Vagina (tissue), 2 donors: Measurements from ENCODE around the gene HM13. TPM values are rescaled to one million over a fixed set of nuclear protein-coding genes. Genes with fewer than 3 reads are reported as not detected.

Experiments used
- DNase-seq, 2 donors: peaks; one replicate each; pipeline ENCODE4 v3.0.0-alpha.2; 2017; ENCODE audit errors: extremely low spot score in 2 of 2
- H3K27ac ChIP-seq: fragments of 200-600 bp; sonication (generic); one replicate; pipeline ENCODE4 v1.5.1; 2019
- H3K27me3 ChIP-seq: fragments of 200-600 bp; sonication (generic); one replicate; pipeline ENCODE4 v1.5.1; 2019
- H3K36me3 ChIP-seq, 2 donors: fragments of 200-600 bp; sonication (generic); one replicate each; pipeline ENCODE4 v1.5.1; 2017 to 2019
- H3K4me1 ChIP-seq: fragments of 200-600 bp; sonication (generic); one replicate; pipeline ENCODE4 v1.5.1; 2019
- H3K4me3 ChIP-seq, 2 donors: fragments of 200-600 bp; sonication (generic); 1 replicate in 1 of 2; 2 replicates in 1 of 2; pipeline ENCODE4 v1.5.1; 2016 to 2019
- H3K9me3 ChIP-seq: fragments of 200-600 bp; sonication (generic); one replicate; pipeline ENCODE4 v1.5.1; 2019
- CTCF ChIP-seq, 3 experiments: fragments of 450-650 bp in 2 of 3; fragments of 200-600 bp in 1 of 3; sonication (generic) in 1 of 3; IDR thresholded peaks; one replicate each; pipeline ENCODE4 v1.5.1; 2017 to 2019; ENCODE audit warnings: antibody characterized with exemption in 3 of 3, mild to moderate bottlenecking in 2 of 3, moderate library complexity in 2 of 3
- POLR2A ChIP-seq, 2 donors: fragments of 450-650 bp; IDR thresholded peaks; one replicate each; pipeline ENCODE4 v1.6.1; 2017; ENCODE audit warnings: antibody characterized with exemption in 2 of 2, mild to moderate bottlenecking in 2 of 2, moderate library complexity in 2 of 2
- POLR2AphosphoS5 ChIP-seq, 2 donors: sonication (generic); formaldehyde crosslinking; IDR thresholded peaks; one replicate each; pipeline ENCODE4 v1.9.0; 2017; ENCODE audit warnings: antibody characterized with exemption in 2 of 2, mild to moderate bottlenecking in 2 of 2, low read depth in 1 of 2; ENCODE audit not compliant: insufficient read depth in 1 of 2
- intact Hi-C: fragments of 100-400 bp; cut with DNase I; formaldehyde crosslinking; loops from one replicate; pipeline ENCODE4 v1.15.1; 2023
- total RNA-seq: library from RNA; depleted of rRNA; stranded (reverse); fragments of >200 nt; gene quantifications from one replicate; pipeline ENCODE4 v1.2.3, GENCODE V29; 2016

HM13 gene
- total RNA-seq, 1 donor from 2014 or later = 77.8 TPM

DNA sequence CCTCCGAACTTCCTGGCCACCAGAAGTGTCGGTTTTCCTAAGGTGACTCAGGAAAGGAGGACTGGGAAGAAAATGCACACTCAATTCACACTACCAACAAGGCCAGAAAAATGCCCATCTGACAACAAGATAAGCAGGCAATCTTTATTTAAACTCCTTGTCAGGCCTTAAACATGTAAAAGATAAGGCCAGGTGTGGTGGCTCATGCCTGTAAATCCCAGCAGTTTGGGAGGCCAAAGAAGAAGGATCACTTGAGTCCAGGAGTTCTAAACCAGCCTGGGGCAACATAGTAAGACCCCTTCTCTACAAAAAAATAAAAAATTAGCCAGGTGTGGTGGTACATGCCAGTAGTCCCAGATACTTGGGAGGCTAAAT is 83.2 kb downstream of the HM13 start:
- intact Hi-C loops = no loop called here
- no peaks in the 10 kb centered on the region for H3K9me3 ChIP-seq
- H3K27ac ChIP-seq = no peak overlapping the region
- no peak overlapping the region for H3K4me3 ChIP-seq
- TF ChIP-seq POLR2A (IDR thresholded peaks at IDR 0.05) = no peak
- TF ChIP-seq CTCF (IDR thresholded peaks at IDR 0.05) = no peak
- no peak for TF ChIP-seq POLR2AphosphoS5 (IDR thresholded peaks at IDR 0.05; ENCODE audit: insufficient read depth in 1 of 2, low read depth in 1 of 2)
- no peaks in the 10 kb centered on the region for H3K36me3 ChIP-seq
- peaks cover 35% of the 10 kb centered on the region for H3K4me1 ChIP-seq
- no peak for DNase-seq
- no peaks in the 10 kb centered on the region for H3K27me3 ChIP-seq

GRCh38 chr20:31602431-31602778 is 88.2 kb downstream of the HM13 start:
- DNase-seq = no peak
- TF ChIP-seq CTCF (IDR thresholded peaks at IDR 0.05) = no peak
- no peak for TF ChIP-seq POLR2AphosphoS5 (IDR thresholded peaks at IDR 0.05; ENCODE audit: insufficient read depth in 1 of 2, low read depth in 1 of 2)
- TF ChIP-seq POLR2A (IDR thresholded peaks at IDR 0.05) = no peak
- intact Hi-C loops = no loop called here
- Histone ChIP-seq H3K36me3 (no peaks in the 10 kb centered on the region), H3K9me3 (no peaks in the 10 kb centered on the region), H3K4me3 (no peak overlapping the region), H3K4me1 (peaks cover 41% of the 10 kb centered on the region), H3K27me3 (no peaks in the 10 kb centered on the region), H3K27ac (no peak overlapping the region)

DNA sequence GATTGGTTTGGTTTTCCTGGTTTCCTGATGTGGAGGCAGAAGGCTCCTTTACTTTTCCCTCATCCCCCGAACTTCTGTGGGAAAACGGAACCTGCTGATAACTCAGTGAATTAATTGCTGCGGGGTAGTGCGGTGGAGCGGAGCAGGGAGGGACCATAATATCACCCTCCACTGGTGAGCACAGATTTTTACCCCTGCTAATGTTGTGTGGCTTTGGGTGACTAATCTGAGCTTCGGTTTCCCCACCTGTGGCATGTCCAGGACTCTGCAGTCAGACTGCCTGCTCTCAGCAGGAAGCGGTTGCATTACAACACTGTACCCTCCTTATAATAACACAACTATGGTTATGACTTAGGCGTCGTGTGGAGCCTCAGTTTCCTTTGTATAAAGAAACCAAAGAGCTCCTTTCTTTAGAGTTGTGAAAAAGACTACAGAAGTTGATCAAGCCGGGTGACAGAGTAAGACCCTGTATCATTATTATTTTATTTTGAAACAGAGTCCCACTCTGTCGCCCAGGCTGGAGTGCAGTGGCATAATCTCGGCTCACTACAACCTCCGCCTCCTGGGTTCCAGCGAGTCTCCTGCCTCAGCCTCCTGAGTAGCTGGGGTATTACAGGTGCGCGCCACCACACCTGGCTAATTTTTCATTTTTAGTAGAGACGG is 88.7 kb downstream of the HM13 start:
- TF ChIP-seq POLR2AphosphoS5 (IDR thresholded peaks at IDR 0.05; ENCODE audit: insufficient read depth in 1 of 2, low read depth in 1 of 2) (no peak), POLR2A (IDR thresholded peaks at IDR 0.05) (no peak), CTCF (IDR thresholded peaks at IDR 0.05) (no peak)
- Histone ChIP-seq H3K4me1 (peaks cover 45% of the 10 kb centered on the region), H3K4me3 (no peak overlapping the region), H3K27me3 (no peaks in the 10 kb centered on the region), H3K27ac (no peak overlapping the region), H3K9me3 (no peaks in the 10 kb centered on the region), H3K36me3 (no peaks in the 10 kb centered on the region)
- intact Hi-C loops = no loop called here
- DNase-seq = no peak

DNA sequence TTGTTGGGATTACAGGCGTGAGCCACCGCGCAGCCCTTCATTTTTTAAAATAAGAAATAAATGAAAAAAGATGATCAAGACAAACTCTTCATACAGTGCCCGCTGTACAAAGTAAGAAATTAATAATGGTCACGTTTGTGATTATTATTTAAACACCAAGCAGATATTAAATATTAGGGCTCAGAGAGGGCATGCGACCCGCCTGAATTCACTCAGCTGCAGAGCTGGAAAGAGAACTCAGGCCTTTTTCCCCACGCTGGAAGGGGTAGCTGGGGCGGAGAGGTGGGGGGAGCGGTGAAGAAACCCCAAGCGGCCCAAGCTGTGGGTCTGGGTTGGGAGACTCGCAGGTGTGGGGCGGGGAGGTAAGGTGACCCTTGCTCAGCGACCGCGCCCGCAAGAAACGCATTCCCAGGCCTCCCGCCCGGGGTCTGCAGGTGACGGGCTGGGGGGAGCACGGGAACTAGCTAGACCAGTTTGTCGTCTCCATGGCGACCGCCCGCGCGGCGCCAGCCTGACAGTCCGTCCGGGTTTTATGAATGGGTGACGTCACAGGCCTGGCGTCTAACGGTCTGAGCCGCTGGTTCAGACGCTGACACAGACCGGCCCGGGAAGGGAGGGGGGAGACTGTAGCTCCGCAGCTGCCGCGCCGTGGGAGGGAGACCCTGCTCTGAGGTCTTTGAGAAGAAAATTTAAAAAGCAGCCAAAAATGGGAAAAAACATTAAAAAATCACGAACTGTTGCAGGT is 89.8 kb downstream of the HM13 start:
- peaks cover 56% of the 10 kb centered on the region for H3K4me1 ChIP-seq
- intact Hi-C loops = loop anchor here (2.0 kb wide), 1 partner anchor 31 kb away; no protein-coding TSS in a partner anchor
- TF ChIP-seq CTCF (IDR thresholded peaks at IDR 0.05) = no peak
- peak in 1 of 2 donors; percentile 57 for TF ChIP-seq POLR2A (IDR thresholded peaks at IDR 0.05)
- TF ChIP-seq POLR2AphosphoS5 (IDR thresholded peaks at IDR 0.05; ENCODE audit: insufficient read depth in 1 of 2, low read depth in 1 of 2) = peak; percentile 68 to 76
- no peaks in the 10 kb centered on the region for H3K36me3 ChIP-seq
- no peaks in the 10 kb centered on the region for H3K9me3 ChIP-seq
- DNase-seq = peak in 1 of 2 donors; percentile 97
- H3K4me3 ChIP-seq = peak overlapping the region; percentile 71 to 96
- H3K27ac ChIP-seq = peak overlapping the region; percentile 77
- no peaks in the 10 kb centered on the region for H3K27me3 ChIP-seq

GRCh38 chr20:31604567-31605030 is 90.4 kb downstream of the HM13 start:
- TF ChIP-seq POLR2A (IDR thresholded peaks at IDR 0.05) (no peak), POLR2AphosphoS5 (IDR thresholded peaks at IDR 0.05; ENCODE audit: insufficient read depth in 1 of 2, low read depth in 1 of 2) (no peak), CTCF (IDR thresholded peaks at IDR 0.05) (no peak)
- intact Hi-C loops = loop anchor here (2.0 kb wide), 1 partner anchor 32 kb away; no protein-coding TSS in a partner anchor

More at GRCh38 chr20:31604567-31605030, 90.4 kb downstream of the HM13 start:
- H3K36me3 ChIP-seq = no peaks in the 10 kb centered on the region
- no peaks in the 10 kb centered on the region for H3K9me3 ChIP-seq
- peak overlapping the region; percentile 71 to 96 for H3K4me3 ChIP-seq
- no peaks in the 10 kb centered on the region for H3K27me3 ChIP-seq
- DNase-seq = no peak
- H3K27ac ChIP-seq = peak overlapping the region; percentile 77
- peaks cover 60% of the 10 kb centered on the region for H3K4me1 ChIP-seq
